ENCODE results near the gene TFAP2C. TPM values are rescaled to one million over a fixed set of nuclear protein-coding genes. Genes with fewer than 3 reads are reported as not detected.

TFAP2C gene
- total and polyA plus RNA-seq, 2 donors (not counting 3 experiments of a cell fraction or from before 2014, with no cell fraction given) = 0.06 TPM; not detected in 1

GRCh38 chr20:56676679-56677078, 47.6 kb downstream of the TFAP2C start:
- POLR2A ChIA-PET = no interaction called here
- Histone ChIP-seq H3K9me1 (replicated peaks; ENCODE audit: control insufficient read depth, extremely low read depth, insufficient read depth, low read length) (no peaks in the 10 kb centered on the region), H3K36me3 (ENCODE audit: control insufficient read depth in 2 of 2, extremely low read depth in 1 of 2, insufficient read depth in 2 of 2, low read length in 2 of 2) (no peaks in the 10 kb centered on the region), H3K9ac (replicated peaks; ENCODE audit: extremely low read depth, insufficient read depth, low read length) (no peak overlapping the region), H2AFZ (ENCODE audit: low read depth, low read length) (no peak overlapping the region), H3K27me3 (ENCODE audit: control insufficient read depth in 2 of 2, insufficient read depth in 2 of 2, low read length in 2 of 2) (no peaks in the 10 kb centered on the region), H3K27ac (ENCODE audit: insufficient read depth, low read depth, low read length) (no peak overlapping the region), H3K9me3 (replicated peaks; ENCODE audit: control insufficient read depth, insufficient read depth, low read length) (no peaks in the 10 kb centered on the region), H3K4me1 (ENCODE audit: control insufficient read depth, extremely low read depth, insufficient read depth, low read length) (no peaks in the 10 kb centered on the region), H3K4me3 (replicated peaks in 1 of 3; ENCODE audit: insufficient read depth in 1 of 3, low read depth in 1 of 3, low read length in 3 of 3) (no peak overlapping the region), H4K20me1 (replicated peaks; ENCODE audit: control insufficient read depth, extremely low read depth, insufficient read depth, low read length) (no peaks in the 10 kb centered on the region), H3K79me2 (ENCODE audit: control insufficient read depth, insufficient read depth, low read length) (no peaks in the 10 kb centered on the region), H3K4me2 (ENCODE audit: insufficient read depth, low read length) (no peak overlapping the region)
- no TSS peak for BruUV-seq (replicated peaks)
- CTCF ChIA-PET = no interaction called here
- dilution Hi-C loops (cut with MboI; ENCODE audit: extremely low pct_ligation_motif_present, low sequenced_read_pairs) = no loop called here
- no peak for DNase-seq (ENCODE audit: low read depth, low spot score)
- TF ChIP-seq, protein P1, sequence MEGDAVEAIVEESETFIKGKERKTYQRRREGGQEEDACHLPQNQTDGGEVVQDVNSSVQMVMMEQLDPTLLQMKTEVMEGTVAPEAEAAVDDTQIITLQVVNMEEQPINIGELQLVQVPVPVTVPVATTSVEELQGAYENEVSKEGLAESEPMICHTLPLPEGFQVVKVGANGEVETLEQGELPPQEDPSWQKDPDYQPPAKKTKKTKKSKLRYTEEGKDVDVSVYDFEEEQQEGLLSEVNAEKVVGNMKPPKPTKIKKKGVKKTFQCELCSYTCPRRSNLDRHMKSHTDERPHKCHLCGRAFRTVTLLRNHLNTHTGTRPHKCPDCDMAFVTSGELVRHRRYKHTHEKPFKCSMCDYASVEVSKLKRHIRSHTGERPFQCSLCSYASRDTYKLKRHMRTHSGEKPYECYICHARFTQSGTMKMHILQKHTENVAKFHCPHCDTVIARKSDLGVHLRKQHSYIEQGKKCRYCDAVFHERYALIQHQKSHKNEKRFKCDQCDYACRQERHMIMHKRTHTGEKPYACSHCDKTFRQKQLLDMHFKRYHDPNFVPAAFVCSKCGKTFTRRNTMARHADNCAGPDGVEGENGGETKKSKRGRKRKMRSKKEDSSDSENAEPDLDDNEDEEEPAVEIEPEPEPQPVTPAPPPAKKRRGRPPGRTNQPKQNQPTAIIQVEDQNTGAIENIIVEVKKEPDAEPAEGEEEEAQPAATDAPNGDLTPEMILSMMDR (IDR thresholded peaks at IDR 0.05; ENCODE audit: extremely low read depth in 1 of 2, insufficient read depth in 1 of 2, low read depth in 1 of 2, low read length in 2 of 2) = no peak
- TF ChIP-seq JUN (IDR thresholded peaks at IDR 0.05; ENCODE audit: borderline replicate concordance, insufficient read depth, insufficient read length, low read depth) = no peak
- TF ChIP-seq MYC (IDR thresholded peaks at IDR 0.05; ENCODE audit: low read depth, low read length) = no peak
- TF ChIP-seq POLR2AphosphoS5 (IDR thresholded peaks at IDR 0.05; ENCODE audit: insufficient read depth, low read depth, low read length) = no peak
- TF ChIP-seq EZH2 (IDR thresholded peaks at IDR 0.05; ENCODE audit: borderline replicate concordance, low read depth, low read length, severe bottlenecking) = no peak
- TF ChIP-seq, protein P2, sequence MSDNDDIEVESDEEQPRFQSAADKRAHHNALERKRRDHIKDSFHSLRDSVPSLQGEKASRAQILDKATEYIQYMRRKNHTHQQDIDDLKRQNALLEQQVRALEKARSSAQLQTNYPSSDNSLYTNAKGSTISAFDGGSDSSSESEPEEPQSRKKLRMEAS (IDR thresholded peaks at IDR 0.05; ENCODE audit: insufficient read depth, insufficient read length) = no peak
- no peak for FAIRE-seq
- intact Hi-C loops (cut with micrococcal nuclease) = no loop called here

Data from endothelial cell of umbilical vein (primary cell).